ENCODE measurements around the gene ZMYND15. TPM values are rescaled to one million over a fixed set of nuclear protein-coding genes. Genes with fewer than 3 reads are reported as not detected.

ZMYND15 gene
- total and polyA plus RNA-seq, 2 of the 13 experiments (the other 11 are each of a cell fraction or from before 2014, with no cell fraction given), result 0.24 to 2.7 TPM

DNA sequence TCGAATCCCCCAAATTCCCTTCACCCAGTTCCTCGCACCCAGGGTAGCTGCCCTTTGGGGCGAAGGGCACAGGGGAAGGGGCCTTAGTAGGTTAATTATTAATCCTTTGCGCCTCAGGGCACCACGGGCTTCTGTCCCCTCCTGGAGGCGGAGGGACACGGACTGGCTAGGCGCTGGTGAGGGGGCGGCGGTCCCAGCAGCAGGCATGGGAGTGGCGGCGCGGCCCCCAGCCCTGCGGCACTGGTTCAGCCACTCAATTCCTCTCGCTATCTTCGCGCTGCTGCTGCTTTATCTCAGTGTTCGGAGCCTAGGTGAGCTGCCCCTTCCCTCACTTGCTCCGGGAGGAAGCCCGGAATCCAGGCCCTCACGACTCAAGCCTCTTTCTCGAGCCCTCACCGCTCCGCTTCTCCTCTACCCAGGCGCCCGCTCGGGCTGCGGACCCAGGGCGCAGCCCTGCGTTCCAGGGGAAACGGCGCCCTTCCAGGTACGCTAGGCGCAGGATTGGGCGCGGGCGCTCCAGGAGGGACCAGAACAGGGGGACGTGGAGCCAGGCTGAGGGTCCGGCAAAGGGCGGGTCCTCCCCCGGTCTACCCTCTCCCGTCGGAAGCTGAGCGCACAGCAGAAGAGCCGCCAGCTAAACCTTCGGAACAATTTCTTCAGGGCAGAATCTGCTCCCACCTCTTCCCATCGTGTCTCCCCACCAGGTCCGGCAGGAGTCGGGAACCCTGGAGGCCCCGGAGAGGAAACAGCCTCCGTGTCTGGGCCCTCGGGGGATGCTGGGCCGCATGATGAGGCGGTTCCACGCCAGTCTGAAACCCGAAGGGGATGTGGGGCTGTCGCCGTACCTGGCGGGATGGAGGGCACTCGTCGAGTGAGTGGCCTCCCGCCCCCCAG, 49.4 kb downstream of the ZMYND15 start, which contains the start of gene GLTPD2 (continued):
- TF ChIP-seq ZNF318 (CRISPR knock-in tag; IDR thresholded peaks at IDR 0.05), result no peak
- no peak for TF ChIP-seq ZNF3 (CRISPR knock-in tag; IDR thresholded peaks at IDR 0.05)
- no peak for TF ChIP-seq ZEB1 (IDR thresholded peaks at IDR 0.05; ENCODE audit: insufficient replicate concordance, low read depth)
- no peak for TF ChIP-seq CREBL2 (CRISPR knock-in tag; IDR thresholded peaks at IDR 0.05; ENCODE audit: borderline replicate concordance)
- no peak for TF ChIP-seq ZNF839 (CRISPR knock-in tag; IDR thresholded peaks at IDR 0.05; ENCODE audit: borderline replicate concordance)
- no peak for TF ChIP-seq ATF1 (CRISPR knock-in tag; IDR thresholded peaks at IDR 0.05)
- TF ChIP-seq SYNCRIP (IDR thresholded peaks at IDR 0.05; ENCODE audit: insufficient read depth, low read depth, low read length), result no peak
- no peak for TF ChIP-seq FIP1L1 (IDR thresholded peaks at IDR 0.05; ENCODE audit: borderline replicate concordance, insufficient read depth, low read depth, low read length)
- no peak for TF ChIP-seq JARID2 (CRISPR knock-in tag; IDR thresholded peaks at IDR 0.05; ENCODE audit: insufficient replicate concordance)
- TF ChIP-seq, protein P1, sequence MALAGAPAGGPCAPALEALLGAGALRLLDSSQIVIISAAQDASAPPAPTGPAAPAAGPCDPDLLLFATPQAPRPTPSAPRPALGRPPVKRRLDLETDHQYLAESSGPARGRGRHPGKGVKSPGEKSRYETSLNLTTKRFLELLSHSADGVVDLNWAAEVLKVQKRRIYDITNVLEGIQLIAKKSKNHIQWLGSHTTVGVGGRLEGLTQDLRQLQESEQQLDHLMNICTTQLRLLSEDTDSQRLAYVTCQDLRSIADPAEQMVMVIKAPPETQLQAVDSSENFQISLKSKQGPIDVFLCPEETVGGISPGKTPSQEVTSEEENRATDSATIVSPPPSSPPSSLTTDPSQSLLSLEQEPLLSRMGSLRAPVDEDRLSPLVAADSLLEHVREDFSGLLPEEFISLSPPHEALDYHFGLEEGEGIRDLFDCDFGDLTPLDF (CRISPR knock-in tag; IDR thresholded peaks at IDR 0.05), result no peak; the same call in 1 of the 2 replicates
- TF ChIP-seq NFRKB (IDR thresholded peaks at IDR 0.05), result no peak
- peak; percentile 73 for TF ChIP-seq PRDM10 (CRISPR knock-in tag; IDR thresholded peaks at IDR 0.05; ENCODE audit: low read depth)
- no peak for TF ChIP-seq ZNF83 (CRISPR knock-in tag; IDR thresholded peaks at IDR 0.05; ENCODE audit: borderline replicate concordance)
- TF ChIP-seq GZF1 (CRISPR knock-in tag; IDR thresholded peaks at IDR 0.05), result 0 out of 2 replicates have a peak, but pooled peaks have one; percentile 51
- TF ChIP-seq SALL2 (CRISPR knock-in tag; IDR thresholded peaks at IDR 0.05), result peak; percentile 11; the same call in 1 of the 2 replicates
